Adrenal gland (tissue), 5 donors: ENCODE data around the gene C1orf226.

Experiments used
- POLR2A ChIP-seq, 2 donors: fragments of 450-650 bp; IDR thresholded peaks; one replicate each; pipeline ENCODE4 v1.6.1; 2017; ENCODE audit warnings: antibody characterized with exemption in 2 of 2, mild to moderate bottlenecking in 2 of 2, moderate library complexity in 1 of 2
- TF ChIP-seq, protein P1 (sequence below), 6 experiments: fragments of 450-650 bp in 4 of 6; fragments of 200-600 bp in 2 of 6; sonication (generic) in 1 of 6; IDR thresholded peaks; 1 replicate in 5 of 6; 2 replicates in 1 of 6; pipeline versions ENCODE4 v1.5.1 to v1.8.0; 2016 to 2021; ENCODE audit warnings: antibody characterized with exemption in 6 of 6, mild to moderate bottlenecking in 2 of 6, moderate library complexity in 1 of 6
- donor health status: DM: no; HTN: no; CAD: no.

DNA sequence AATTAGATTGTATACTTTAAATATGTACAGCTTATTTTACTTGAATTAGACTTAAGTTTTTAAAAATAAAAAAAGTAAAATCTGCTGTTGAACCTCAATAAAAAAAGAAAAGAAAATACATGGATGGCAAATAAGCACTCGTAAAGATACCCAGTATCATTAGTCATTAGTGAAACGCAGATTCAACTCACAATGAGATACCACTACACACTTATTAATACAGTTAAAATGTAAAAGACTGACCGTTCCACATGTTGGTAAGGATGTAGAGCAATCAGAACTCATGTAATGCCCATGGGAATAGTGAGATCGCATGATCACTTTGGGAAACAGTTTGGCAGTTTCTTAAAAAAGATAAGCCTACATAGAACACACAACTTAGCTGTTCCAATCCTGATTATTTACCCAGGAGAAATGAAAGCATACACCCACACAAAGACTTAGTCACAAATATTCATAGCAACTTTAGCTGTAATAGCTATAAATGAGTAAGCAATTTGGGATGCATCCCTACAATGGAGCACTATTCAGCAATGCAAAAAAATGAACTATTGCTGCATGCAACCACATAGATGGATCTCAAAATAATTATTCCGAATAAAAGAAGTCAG lies 23.1 kb downstream of the C1orf226 start:
- TF ChIP-seq, protein P1, sequence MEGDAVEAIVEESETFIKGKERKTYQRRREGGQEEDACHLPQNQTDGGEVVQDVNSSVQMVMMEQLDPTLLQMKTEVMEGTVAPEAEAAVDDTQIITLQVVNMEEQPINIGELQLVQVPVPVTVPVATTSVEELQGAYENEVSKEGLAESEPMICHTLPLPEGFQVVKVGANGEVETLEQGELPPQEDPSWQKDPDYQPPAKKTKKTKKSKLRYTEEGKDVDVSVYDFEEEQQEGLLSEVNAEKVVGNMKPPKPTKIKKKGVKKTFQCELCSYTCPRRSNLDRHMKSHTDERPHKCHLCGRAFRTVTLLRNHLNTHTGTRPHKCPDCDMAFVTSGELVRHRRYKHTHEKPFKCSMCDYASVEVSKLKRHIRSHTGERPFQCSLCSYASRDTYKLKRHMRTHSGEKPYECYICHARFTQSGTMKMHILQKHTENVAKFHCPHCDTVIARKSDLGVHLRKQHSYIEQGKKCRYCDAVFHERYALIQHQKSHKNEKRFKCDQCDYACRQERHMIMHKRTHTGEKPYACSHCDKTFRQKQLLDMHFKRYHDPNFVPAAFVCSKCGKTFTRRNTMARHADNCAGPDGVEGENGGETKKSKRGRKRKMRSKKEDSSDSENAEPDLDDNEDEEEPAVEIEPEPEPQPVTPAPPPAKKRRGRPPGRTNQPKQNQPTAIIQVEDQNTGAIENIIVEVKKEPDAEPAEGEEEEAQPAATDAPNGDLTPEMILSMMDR (IDR thresholded peaks at IDR 0.05) = no peak
- no peak for TF ChIP-seq POLR2A (IDR thresholded peaks at IDR 0.05)
